ENCODE data around the gene EXTL1. TPM values are rescaled to one million over a fixed set of nuclear protein-coding genes. Genes with fewer than 3 reads are reported as not detected.

Gene EXTL1
- total RNA-seq, 3 donors from 2014 or later: 0.98 to 2.8 TPM; not detected in 1

- H3K4me3 ChIP-seq: peak overlapping the region; percentile 55 to 86 (median 77)
- H3K4me1 ChIP-seq: peaks cover 3% of the 10 kb centered on the region in 2 donors
- intact Hi-C loops (cut with DNase I; ENCODE audit: low total_unique reads): no loop called here
- no peaks in the 10 kb centered on the region for H3K36me3 ChIP-seq
- H3K27ac ChIP-seq: peak overlapping the region; percentile 74 to 88
- no peaks in the 10 kb centered on the region for H3K27me3 ChIP-seq
- DNase-seq (ENCODE audit: low spot score in 2 of 2): peak; percentile 93 to 94
- peak; percentile 77 for TF ChIP-seq POLR2A (IDR thresholded peaks at IDR 0.05)
- TF ChIP-seq POLR2AphosphoS5 (IDR thresholded peaks at IDR 0.05): peak; percentile 50 to 79 (median 67)
- TF ChIP-seq, protein P1, sequence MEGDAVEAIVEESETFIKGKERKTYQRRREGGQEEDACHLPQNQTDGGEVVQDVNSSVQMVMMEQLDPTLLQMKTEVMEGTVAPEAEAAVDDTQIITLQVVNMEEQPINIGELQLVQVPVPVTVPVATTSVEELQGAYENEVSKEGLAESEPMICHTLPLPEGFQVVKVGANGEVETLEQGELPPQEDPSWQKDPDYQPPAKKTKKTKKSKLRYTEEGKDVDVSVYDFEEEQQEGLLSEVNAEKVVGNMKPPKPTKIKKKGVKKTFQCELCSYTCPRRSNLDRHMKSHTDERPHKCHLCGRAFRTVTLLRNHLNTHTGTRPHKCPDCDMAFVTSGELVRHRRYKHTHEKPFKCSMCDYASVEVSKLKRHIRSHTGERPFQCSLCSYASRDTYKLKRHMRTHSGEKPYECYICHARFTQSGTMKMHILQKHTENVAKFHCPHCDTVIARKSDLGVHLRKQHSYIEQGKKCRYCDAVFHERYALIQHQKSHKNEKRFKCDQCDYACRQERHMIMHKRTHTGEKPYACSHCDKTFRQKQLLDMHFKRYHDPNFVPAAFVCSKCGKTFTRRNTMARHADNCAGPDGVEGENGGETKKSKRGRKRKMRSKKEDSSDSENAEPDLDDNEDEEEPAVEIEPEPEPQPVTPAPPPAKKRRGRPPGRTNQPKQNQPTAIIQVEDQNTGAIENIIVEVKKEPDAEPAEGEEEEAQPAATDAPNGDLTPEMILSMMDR (IDR thresholded peaks at IDR 0.05): no peak
- no peaks in the 10 kb centered on the region for H3K9me3 ChIP-seq
Observed at GRCh38 chr1:26035203-26035958, 13.8 kb downstream of the EXTL1 start.

DNA sequence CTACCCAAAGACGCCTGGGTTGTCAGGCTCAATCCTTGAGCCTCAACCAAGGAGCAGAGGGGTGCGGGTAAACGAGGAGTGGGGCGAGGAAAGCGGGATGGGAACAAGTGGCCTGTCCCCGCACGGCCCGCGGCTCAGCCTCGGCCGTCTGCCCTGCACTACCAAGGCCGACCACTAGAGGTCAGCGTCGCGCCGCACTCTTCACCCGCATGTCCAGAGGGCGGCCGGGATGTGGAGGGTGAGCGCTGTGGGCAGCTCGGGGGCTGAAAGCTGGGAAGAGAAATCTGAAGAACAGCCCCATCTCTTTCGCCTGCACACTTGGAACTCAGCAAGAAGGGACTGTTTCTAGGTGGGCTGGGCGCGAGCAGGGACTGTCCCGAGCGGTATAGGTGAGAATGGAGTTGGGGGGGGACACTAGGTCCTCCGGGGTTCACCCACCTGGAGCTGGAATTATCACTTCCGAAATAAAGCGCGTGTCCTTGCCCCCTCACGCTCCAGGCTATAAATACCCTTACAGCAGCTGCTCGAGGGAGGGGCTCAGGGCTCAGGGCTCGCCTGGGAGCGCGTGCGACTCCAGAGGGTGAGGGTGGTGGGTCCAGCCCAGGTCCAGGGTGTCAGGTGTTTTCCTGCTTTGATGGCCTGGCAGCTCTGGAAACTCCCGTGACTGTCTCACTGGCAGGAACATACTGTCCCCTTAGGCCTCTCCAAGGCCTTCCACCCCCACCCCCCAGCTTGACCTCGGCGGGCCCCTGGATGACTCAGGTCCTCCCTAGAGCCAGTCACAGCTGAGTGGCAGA, 14.6 kb downstream of the EXTL1 start:
- Histone ChIP-seq H3K4me3 (peak overlapping the region; percentile 55 to 86 (median 77)), H3K27ac (peak overlapping the region; percentile 74 to 88), H3K36me3 (no peaks in the 10 kb centered on the region), H3K9me3 (no peaks in the 10 kb centered on the region), H3K4me1 (peaks cover 3% of the 10 kb centered on the region in 2 donors), H3K27me3 (no peaks in the 10 kb centered on the region)
- intact Hi-C loops (cut with DNase I; ENCODE audit: low total_unique reads): no loop called here
- peak; percentile 66 to 86 for DNase-seq (ENCODE audit: low spot score in 2 of 2)
- TF ChIP-seq POLR2A (IDR thresholded peaks at IDR 0.05) (no peak), POLR2AphosphoS5 (IDR thresholded peaks at IDR 0.05) (peak in 1 of 3 donors; percentile 8)
- TF ChIP-seq, protein P1 (IDR thresholded peaks at IDR 0.05): peak; percentile 98 to 99 (median 99)

DNA sequence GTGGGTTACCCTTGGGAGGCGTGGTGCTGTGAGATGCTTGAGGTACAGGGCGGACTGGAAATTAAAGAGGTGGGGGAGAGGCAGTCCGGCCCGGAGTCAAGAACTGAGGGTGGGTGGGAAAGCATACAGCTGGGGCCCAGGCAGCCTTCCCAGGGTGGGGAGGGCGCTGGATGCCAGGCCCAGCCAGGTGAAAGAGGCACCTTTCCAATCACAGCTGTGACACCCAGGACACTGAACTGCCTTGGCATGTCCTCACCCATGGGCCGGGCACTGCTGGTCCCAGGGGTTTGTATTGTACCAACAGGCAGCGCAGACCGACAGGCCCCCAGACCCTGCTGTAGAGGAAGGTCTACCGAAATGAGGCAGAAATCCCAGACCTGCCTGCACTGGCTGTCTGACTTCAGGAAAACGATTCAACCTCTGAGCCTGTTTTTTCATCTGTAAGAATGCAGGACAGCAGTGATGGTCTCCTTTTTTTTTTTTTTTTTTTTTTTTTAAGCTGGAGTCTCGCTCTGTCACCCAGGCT, 15.2 kb downstream of the EXTL1 start:
- peaks cover 3% of the 10 kb centered on the region in 2 donors for H3K4me1 ChIP-seq
- TF ChIP-seq, protein P1 (IDR thresholded peaks at IDR 0.05): no peak
- TF ChIP-seq POLR2A (IDR thresholded peaks at IDR 0.05) (no peak), POLR2AphosphoS5 (IDR thresholded peaks at IDR 0.05) (no peak)
- no peaks in the 10 kb centered on the region for H3K36me3 ChIP-seq
- DNase-seq (ENCODE audit: low spot score in 2 of 2): no peak
- H3K27me3 ChIP-seq: peaks cover 0 to 2% of the 10 kb centered on the region in 2 donors
- no peaks in the 10 kb centered on the region for H3K9me3 ChIP-seq
- intact Hi-C loops (cut with DNase I; ENCODE audit: low total_unique reads): no loop called here
- H3K27ac ChIP-seq: no peak overlapping the region
- no peak overlapping the region for H3K4me3 ChIP-seq

DNA sequence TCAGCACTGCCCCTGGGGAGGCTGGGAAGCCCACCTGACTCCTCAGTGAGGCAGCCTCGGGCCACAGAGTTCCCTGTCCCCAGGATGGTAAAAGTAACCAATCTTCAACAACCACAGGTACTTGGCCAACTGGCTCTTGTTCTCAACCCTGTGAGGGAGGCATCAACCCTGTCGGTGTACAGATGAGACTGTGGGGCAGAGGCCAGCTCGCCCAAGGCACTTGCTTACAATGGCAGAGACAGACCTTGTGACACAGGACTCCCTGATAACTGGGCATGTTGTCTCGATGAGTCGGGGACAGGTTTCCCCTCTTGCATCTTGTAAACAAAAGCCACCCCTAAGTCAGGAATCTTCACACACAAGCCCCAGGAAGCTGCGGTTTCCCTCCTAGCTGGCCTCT, 16.3 kb downstream of the EXTL1 start:
- H3K27me3 ChIP-seq: peaks cover 0 to 11% of the 10 kb centered on the region in 2 donors
- no peak overlapping the region for H3K27ac ChIP-seq
- intact Hi-C loops (cut with DNase I; ENCODE audit: low total_unique reads): no loop called here
- H3K4me1 ChIP-seq: peaks cover 3% of the 10 kb centered on the region in 2 donors
- no peak for DNase-seq (ENCODE audit: low spot score in 2 of 2)
- TF ChIP-seq POLR2A (IDR thresholded peaks at IDR 0.05) (no peak), POLR2AphosphoS5 (IDR thresholded peaks at IDR 0.05) (no peak)
- TF ChIP-seq, protein P1 (IDR thresholded peaks at IDR 0.05): no peak
- no peaks in the 10 kb centered on the region for H3K36me3 ChIP-seq
- H3K9me3 ChIP-seq: no peaks in the 10 kb centered on the region
- no peak overlapping the region for H3K4me3 ChIP-seq

All from breast epithelium (tissue), 4 donors.